Activated CD8-positive, alpha-beta memory T cell treated with anti-CD3 and anti-CD28 coated beads for 4 hours (primary cell): ENCODE results near the gene FOLR1.

ENCODE experiments used
- DNase-seq, 2 donors: peaks; one replicate each; pipeline ENCODE4 v3.0.0-alpha.2; 2020; ENCODE audit warnings: low read depth in 2 of 2

FOLR1 gene

DNA sequence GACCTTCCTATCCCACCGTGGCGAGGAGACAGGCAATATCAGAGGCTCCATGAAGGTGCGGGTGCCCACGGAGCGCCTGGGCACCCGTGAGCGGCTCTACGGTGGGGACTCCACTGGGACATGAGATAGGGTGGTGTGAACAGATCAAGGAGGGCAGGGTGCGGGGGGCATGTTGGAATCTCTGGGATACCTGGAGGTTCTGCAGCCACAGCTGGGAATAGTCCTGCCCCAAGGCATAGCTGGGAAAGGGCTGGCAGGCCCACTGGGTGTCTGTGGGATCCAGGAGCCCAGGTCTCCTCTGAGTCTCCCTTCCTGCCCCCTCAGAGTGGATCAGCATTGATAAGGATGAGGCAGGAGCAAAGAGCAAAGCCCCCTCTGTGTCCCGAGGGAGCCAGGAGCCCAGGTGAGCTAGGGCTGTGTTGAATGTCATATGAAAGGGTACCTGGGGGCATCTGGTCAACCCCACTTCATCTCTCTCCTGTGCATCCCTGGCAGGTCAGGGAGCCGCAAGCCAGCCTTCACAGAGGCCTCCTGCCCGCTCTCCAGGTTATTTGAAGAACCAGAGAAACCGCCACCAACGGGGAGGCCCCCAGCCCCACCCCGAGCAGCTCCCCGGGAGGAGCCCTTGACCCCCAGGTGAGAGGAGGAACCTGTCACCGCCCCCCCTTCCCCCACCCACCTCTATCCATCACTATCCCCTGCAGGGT lies 43.6 kb downstream of the FOLR1 start:
- no peak for DNase-seq

DNA sequence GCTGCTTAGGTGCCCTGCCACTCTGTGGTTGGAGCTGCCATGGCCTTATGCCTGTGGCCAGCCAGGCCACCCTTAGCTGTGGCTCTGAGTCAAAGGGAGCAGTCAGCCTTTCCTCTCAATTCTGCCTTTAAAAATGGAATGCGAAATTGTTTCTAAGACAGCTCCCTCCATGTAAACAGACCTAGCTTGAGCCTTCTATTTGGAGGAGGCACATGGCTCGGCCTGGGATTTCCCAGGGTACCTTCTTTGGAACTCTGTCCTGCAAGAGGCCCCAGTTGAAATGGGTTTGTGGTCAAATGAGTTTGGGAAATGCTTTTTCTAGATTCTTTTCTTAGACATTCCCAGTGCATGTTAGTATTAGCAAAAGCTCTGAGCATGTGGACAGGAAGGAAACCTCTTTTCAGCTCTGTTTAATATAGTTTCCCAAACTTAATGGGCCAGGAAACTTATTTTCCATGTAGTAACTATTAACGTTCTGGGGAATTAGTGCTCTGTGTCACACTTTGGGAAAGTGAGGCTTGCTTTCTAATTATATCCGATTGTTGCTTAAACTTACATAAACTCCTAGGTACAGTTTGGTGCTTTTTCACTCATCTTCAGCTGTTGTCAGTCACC lies 44.2 kb downstream of the FOLR1 start:
- DNase-seq, result no peak

DNA sequence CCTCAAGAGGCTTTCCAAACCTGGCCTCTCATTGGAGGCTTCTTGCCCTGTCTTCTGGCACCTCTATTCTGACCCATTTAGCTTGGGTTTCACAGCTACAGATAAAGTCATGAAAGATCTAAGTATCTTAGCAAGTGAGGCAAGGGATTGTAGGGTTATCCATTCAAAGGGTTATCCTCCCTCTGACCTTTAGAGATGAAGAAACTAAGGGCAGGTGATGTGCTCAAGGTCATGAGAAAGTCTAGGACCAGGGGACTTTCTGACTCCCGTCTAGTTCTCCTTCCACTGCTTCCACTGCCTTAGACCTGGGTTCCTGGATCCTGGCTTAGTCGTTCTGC lies 44.8 kb downstream of the FOLR1 start:
- DNase-seq, result no peak

DNA sequence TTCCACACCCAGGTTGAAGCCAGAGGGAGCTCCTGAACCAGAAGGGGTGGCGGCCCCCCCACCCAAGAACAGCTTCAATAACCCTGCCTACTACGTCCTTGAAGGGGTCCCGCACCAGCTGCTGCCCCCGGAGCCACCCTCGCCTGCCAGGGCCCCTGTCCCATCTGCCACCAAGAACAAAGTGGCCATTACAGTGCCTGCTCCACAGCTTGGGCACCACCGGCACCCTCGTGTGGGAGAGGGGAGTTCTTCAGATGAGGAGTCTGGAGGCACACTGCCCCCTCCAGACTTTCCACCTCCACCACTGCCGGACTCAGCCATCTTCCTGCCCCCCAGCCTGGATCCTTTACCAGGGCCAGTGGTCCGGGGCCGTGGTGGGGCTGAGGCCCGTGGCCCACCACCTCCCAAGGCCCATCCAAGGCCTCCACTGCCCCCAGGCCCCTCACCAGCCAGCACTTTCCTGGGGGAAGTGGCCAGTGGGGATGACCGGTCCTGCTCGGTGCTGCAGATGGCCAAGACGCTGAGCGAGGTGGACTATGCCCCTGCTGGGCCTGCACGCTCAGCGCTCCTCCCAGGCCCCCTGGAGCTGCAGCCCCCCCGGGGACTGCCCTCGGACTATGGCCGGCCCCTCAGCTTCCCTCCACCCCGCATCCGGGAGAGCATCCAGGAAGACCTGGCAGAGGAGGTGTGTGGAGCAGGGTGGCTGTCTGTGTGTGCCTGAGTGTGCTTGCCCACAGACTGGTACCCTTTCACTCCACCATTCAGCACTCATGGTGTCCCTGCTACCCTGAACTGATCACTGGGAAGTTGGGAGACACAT lies 45.4 kb downstream of the FOLR1 start:
- DNase-seq, result no peak

DNA sequence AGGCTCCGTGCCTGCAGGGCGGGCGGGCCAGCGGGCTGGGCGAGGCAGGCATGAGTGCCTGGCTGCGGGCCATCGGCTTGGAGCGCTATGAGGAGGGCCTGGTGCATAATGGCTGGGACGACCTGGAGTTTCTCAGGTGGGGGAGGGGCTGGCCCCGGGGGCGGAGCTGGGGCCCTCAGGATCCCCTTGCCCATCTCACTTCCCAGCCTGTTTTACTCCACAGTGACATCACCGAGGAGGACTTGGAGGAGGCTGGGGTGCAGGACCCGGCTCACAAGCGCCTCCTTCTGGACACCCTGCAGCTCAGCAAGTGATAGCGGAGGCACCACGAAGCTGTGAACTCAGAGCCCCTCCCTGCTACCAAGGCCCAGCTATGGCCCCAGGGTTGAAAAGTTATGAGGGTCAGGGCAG lies 46.1 kb downstream of the FOLR1 start:
- no peak for DNase-seq

DNA sequence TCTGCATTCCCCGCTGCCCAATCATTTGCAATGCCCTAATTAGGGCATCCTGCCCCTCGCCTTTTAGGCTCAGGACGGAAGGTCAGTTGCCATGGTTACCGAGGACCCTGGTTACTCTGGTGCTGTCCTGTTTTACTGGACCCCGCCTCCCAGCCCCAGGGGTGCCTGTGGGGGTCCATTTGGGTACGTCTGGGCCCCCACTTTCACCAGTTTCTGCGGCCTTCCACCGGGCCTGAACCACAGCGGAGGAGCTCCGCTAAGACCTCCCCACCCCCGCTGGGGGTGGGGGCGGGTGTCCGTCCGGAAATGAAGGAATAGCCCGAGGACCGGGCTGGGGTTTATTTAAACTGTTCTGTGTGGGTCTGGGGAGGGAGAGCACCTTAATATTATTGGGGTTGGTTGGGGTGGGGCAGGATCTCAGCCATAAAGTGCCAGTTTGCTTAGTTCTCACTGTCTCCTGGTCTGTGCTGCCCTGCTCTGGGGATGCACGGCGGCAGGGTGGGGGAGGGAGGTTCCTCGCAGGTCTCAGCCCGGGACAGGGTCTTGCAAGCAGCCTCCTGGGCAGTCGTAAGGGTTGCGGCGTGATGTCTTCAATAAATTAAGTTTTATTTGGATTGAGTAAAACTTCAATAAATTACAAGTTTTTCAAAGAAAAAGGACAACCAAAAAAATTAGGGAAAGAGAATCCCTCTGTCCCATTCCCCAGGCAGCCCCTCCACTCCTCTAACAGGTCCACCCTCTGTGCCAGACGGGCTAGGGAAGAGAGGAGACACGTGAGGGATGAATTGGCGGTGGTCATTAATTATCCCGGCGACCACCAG lies 46.8 kb downstream of the FOLR1 start:
- DNase-seq, result no peak

DNA sequence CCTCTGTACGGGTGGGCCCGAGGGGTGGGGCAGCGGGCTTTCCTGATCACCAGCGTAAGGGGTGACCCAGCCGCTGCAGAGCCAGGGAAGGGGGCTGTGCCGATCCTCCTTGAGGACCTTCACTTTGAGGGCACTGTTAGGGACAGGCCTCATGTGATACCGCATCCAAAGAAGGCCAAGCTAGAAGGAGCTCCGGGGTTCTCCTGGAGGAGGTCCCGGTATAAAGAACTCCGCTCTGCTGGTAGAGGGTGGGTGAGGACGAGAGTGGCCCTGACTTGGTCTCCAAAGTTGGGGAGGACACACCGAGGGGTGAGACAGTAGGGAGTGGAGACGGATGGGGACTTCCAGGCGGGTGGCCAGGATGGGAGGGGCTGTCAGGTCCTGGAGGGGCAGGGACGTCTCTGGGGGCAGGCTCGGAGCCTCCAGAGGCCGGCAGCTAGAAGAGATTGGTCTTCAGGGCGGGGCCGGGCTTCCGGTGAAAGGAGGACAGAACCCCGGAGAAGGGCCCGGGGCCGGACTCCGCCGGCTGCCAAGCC lies 47.4 kb downstream of the FOLR1 start:
- no peak for DNase-seq

DNA sequence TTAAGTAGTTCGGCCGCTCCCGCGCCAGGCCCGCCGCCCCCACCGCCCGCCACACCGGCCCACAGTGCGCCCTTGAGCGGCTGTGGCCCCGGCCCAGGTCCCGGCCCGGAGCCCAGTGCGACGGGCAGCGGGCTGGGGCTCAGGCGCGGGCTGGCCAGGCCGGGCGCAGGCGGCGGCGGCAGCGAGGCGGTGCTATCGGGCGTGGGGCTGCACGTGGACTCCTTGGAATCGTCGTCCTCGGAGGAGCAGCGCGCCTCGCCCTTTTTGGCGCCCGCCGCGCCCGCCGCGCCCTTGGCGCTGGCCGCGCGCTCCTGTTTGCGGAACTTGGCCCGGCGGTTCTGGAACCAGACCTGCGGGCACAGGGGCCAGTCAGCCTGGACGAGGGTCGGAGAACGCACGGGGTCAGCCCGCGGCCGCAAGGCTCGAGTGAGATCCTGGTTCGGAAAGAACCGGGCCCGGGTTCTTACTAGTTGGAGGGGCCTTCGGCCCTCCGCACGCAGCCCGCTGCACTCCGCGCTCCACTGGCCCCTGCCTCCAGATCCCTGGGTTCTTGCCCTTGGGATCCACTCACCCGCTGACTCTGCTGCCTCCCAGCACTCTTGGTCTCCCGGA lies 48.0 kb downstream of the FOLR1 start:
- no peak for DNase-seq

DNA sequence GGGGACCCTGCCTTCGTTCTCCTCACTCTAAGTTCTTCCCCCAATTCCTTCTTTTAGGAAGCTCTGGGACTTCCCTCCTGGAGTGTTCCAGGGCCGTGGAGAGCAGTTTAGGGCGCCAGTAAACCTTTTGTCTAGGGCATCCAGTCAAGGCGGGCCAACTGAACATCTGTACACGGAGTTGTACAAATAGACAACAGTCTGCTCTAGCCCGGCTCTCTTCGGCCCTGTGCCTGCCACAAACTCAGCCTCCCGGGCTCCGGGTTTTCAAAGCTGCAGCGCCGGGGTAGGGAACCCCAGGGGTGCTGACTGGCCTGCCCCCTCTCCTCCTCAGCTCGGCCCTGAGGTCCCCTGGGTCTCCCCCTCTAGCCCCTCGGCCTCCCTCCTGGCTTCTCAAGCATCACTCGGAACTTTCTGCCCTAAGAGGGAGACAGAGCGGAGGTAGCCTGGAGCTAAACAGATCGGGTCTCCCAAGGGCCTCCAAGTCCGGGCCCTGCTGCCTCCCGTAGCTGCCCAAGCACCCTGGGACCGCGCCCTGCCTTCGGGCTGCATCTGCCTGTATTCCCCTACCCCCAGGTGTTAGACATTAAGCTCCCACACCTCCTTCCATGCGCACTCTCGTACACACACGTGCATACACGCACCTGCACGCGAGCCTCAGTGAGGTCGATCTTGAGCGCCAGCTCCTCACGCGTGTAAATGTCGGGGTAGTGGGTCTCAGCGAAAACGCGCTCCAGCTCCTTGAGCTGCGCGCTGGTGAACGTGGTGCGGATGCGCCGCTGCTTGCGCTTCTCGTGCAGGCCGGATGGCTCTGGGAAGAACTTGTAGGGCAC lies 48.7 kb downstream of the FOLR1 start:
- DNase-seq, result no peak

DNA sequence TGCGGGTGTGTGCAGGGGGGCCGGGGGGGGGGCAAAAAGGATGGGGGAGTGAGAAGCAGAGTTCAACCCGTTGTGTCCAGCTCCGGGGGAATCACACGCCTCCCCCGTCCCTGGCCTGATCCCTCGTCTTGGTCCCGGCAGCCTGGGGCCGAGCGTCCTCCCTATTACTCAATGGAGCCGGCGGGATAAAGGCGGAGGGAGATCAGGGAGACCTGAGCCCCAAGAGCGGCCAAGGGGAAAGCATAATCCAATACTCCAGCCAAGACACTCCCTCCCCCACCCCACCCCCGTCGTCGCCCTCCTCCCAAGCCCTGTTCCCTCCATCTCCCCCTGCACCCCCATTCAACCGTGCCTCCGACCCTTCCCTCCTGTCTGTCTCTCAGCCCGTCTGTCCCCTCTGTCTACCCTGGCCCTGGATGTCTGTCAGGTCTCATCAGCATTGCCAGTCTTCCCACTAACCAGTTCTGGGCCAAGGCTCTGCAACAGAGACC lies 49.4 kb downstream of the FOLR1 start:
- DNase-seq, result no peak

DNA sequence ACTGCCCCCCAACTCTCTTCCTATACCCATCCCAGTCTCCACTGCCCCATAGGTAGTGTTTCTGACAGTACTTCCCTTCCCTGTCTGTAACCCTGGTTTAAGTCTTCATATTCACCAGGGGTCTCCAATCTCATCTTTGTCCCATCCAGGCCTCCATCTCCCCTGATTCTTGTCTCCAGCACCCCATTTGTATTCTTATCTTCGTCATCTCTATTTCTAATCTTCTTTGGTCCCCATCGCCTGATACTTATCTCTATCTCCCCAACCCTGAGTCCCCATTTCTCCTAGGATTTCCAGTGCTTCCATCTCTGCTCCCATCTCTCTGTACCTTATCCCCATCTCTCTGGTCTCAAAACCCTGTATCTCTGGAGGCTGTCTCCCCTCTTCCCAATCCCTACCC lies 50.2 kb downstream of the FOLR1 start:
- DNase-seq, result no peak

DNA sequence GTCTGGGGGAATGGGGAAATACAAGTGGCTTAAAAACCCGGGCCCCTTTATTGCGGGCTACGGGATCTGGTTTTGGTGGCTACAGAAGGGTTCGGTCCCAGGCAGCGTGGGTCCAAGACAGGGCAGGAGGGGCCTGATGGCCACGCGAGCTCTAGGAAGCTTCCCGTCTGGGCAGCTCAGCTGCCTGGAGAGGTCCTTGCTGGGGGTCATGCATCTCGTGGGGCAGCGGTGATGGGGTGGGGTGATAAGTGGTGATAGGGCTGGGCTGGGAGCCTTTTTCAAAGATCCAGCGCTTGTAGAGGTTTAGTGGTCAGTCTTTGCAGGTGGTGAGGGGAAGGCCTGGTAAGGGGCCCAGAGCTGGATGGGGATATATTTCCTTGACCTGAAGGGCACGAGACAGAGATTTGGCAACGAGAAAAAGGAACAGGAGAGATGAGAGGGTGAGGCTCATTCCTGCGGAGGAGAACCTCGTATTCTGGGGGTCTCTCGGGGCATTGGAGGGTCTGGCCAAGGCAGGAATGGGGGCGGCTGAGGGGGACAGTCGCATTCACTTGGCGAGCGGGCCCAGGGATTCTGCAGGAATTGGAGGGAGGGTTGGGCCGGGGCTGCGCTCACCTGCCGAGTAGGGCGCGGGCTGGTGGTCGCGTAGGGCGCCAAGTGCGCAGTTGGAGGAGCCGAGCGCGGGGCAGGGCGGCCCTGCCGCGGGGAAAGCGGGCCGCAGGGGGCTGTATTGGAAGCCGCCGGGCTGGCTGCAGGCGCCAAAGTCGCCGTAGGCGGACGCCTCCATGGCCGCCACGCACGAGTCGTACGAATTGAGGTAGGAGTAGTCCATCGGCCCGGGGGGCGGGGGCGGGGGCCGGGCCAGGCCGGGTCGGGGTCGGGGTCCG lies 51.5 kb downstream of the FOLR1 start:
- DNase-seq, result no peak

DNA sequence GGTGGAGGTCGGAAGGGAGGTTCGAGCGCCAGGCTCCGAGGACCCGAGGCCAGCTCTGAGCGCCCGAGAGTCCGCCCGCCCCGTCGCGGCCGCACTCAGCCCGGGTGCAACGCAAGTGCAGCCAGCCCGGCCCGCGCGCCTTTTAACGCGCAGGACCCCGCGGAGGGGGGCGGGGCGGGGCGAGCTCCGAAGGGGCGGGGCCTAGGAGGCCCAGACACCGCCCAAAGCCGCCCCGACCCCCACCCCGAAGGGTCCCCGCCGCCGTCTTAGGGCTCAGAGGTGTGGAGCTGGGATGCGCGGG lies 52.1 kb downstream of the FOLR1 start, which contains the start of gene PHOX2A:
Gene PHOX2A (minus strand): TSS at position 117 of the 301 bp plus-strand sequence. CDS start 172 bp downstream, outside the sequence.
- no peak for DNase-seq

DNA sequence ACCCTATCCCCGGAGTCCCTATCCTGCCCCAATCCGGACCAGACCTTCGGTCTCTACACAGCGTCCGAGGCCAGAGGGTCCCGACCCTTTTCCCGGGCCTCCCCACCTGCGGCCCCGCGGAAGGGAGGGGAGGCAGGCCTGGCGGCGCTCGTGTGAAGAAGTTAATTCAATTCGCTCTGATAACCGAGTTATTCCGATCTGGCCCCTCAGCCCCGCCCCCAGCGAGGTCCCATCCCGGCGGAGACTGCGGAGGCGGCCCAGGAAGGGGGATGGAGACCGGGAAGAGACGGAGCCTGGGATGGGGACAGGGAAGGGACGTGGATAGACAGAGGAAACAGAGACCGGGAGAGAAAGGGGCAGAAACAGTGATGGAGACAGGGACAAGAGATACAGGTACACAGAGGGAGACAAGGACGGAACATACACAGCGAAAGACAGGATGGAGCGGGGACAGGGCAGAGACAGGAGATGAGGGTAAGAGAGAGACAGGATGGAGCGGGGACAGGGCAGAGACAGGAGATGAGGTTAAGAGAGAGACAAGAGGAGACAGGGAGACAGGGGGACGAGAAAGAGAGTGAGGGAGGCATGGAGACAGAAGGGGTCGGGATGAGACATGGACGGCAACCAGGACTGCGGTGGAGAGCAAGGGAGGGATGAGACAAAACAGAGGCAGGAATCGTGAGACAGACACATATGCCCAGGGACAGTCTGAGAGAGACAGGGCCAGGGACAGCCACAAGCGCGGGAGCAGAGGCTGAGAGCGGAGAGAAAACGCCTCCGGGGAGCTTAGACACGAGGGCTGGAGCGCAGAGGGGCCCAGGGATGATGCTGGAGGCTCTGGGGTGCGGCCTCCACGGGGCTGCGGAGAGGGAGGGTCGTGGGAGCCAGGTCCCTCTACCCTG lies 52.7 kb downstream of the FOLR1 start:
- no peak for DNase-seq

DNA sequence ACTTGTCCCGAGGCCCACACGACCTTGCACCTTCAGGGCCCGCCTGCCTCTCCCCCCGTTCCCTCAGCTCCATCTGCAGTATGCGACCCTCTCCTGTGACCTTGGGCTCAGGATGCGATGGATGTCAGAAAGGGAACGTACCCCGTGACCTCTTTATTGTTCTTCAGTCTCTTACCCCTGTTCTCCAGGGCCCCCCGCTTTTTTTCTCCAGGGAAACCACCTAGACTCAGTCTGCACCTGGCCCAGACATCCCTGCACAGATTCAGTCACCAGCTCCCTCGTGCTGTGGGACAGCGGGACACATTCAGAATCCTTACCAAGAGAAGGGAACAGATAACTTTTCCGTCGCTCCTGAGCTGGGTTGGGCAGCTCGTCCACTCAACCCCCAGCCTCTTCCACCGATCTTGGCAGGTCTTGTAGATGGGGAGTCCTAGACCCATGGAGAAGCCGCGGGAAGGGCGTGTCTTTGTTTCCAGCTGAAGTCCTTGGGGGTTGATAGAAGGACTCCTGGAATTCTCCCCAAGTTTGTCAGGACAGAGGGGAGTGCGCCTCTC lies 53.4 kb downstream of the FOLR1 start:
- DNase-seq, result no peak
